CD14-positive monocyte (primary cell): ENCODE data around the gene WDR64. TPM values are rescaled to one million over a fixed set of nuclear protein-coding genes. Genes with fewer than 3 reads are reported as not detected.

Experiments
- DNase-seq, 3 donors: peaks; one replicate each; pipeline ENCODE4 v3.0.0-alpha.2; 2011 to 2022
- H2AFZ ChIP-seq: 2 replicates; pipeline ENCODE4 v1.6.0; 2012; ENCODE audit warnings: mild to moderate bottlenecking, low read depth, low read length, inconsistent platforms; ENCODE audit not compliant: insufficient read depth, poor library complexity, severe bottlenecking
- H3K27ac ChIP-seq, 2 donors: 1 replicate in 1 of 2; 2 replicates in 1 of 2; pipeline ENCODE4 v1.5.1; 2012 to 2013; ENCODE audit warnings: low read length in 2 of 2, control low read depth in 1 of 2, inconsistent platforms in 1 of 2, low read depth in 1 of 2, mild to moderate bottlenecking in 1 of 2
- H3K27me3 ChIP-seq, 2 donors: one replicate each; pipeline versions ENCODE4 v1.6.0 to v1.6.1; 2011 to 2013; ENCODE audit warnings: low read length in 2 of 2; ENCODE audit not compliant: control insufficient read depth in 2 of 2, insufficient read depth in 2 of 2
- H3K36me3 ChIP-seq, 2 donors: replicated peaks in 1 of 2; 1 replicate in 1 of 2; 2 replicates in 1 of 2; pipeline versions ENCODE4 v1.5.1 to v1.6.1; 2012 to 2013; ENCODE audit warnings: low read length in 2 of 2, control low read depth in 1 of 2, inconsistent platforms in 1 of 2, mild to moderate bottlenecking in 1 of 2; ENCODE audit not compliant: insufficient read depth in 2 of 2, control insufficient read depth in 1 of 2
- H3K4me1 ChIP-seq, 2 donors: 1 replicate in 1 of 2; 2 replicates in 1 of 2; pipeline versions ENCODE4 v1.5.1 to v1.6.1; 2012 to 2013; ENCODE audit warnings: low read length in 2 of 2, control low read depth in 1 of 2, inconsistent platforms in 1 of 2, mild to moderate bottlenecking in 1 of 2, moderate library complexity in 1 of 2; ENCODE audit not compliant: insufficient read depth in 2 of 2, control insufficient read depth in 1 of 2
- H3K4me2 ChIP-seq: replicated peaks from 2 replicates; pipeline ENCODE3; 2012; ENCODE audit warnings: low read length, moderate library complexity, mild to moderate bottlenecking; ENCODE audit not compliant: poor library complexity, severe bottlenecking; ENCODE audit errors: extremely low read depth
- H3K4me3 ChIP-seq, 3 experiments: fragments of 200-600 bp in 1 of 3; sonication (generic) in 1 of 3; replicated peaks in 1 of 3; 1 replicate in 2 of 3; 2 replicates in 1 of 3; pipeline ENCODE4 v1.5.1; 2011 to 2013; ENCODE audit warnings: low read length in 3 of 3, mild to moderate bottlenecking in 3 of 3, control low read depth in 2 of 3, low read depth in 2 of 3, inconsistent platforms in 1 of 3, moderate library complexity in 1 of 3
- H3K79me2 ChIP-seq: 2 replicates; pipeline ENCODE4 v1.6.0; 2012; ENCODE audit warnings: mild to moderate bottlenecking, control low read depth, inconsistent platforms, low read length, moderate library complexity; ENCODE audit not compliant: insufficient read depth
- H3K9ac ChIP-seq: 2 replicates; pipeline ENCODE4 v1.6.0; 2017; ENCODE audit warnings: low read length, mild to moderate bottlenecking; ENCODE audit not compliant: insufficient read depth, poor library complexity, severe bottlenecking
- H3K9me3 ChIP-seq, 2 donors: replicated peaks in 1 of 2; 1 replicate in 1 of 2; 2 replicates in 1 of 2; pipeline versions ENCODE4 v1.5.1 to v1.6.1; 2012 to 2013; ENCODE audit warnings: low read length in 2 of 2, control low read depth in 1 of 2; ENCODE audit not compliant: control insufficient read depth in 1 of 2, insufficient read depth in 1 of 2
- H4K20me1 ChIP-seq: 2 replicates; pipeline ENCODE4 v1.6.0; 2012; ENCODE audit warnings: mild to moderate bottlenecking, low read length, control low read depth, moderate library complexity; ENCODE audit not compliant: insufficient read depth
- H3K27ac Mint-ChIP-seq, 7 donors: one replicate each; pipeline ENCODE4 v1.8.0; 2020; ENCODE audit warnings: mild to moderate bottlenecking in 7 of 7, mixed read lengths in 7 of 7, moderate library complexity in 6 of 7, inconsistent platforms in 2 of 7
- H3K27me3 Mint-ChIP-seq, 3 donors: one replicate each; pipeline ENCODE4 v1.8.0; 2021 to 2022; ENCODE audit warnings: low read depth in 3 of 3, mild to moderate bottlenecking in 3 of 3, mixed read lengths in 3 of 3, moderate library complexity in 3 of 3, inconsistent platforms in 1 of 3
- H3K36me3 Mint-ChIP-seq, 2 donors: one replicate each; pipeline ENCODE4 v1.8.0; 2020; ENCODE audit warnings: mixed read lengths in 2 of 2, inconsistent platforms in 1 of 2, mild to moderate bottlenecking in 1 of 2
- H3K4me1 Mint-ChIP-seq: one replicate; pipeline ENCODE4 v1.8.0; 2020; ENCODE audit warnings: mild to moderate bottlenecking, mixed read lengths
- H3K4me3 Mint-ChIP-seq, 2 donors: one replicate each; pipeline ENCODE4 v1.8.0; 2020; ENCODE audit warnings: mild to moderate bottlenecking in 2 of 2, mixed read lengths in 2 of 2, moderate library complexity in 1 of 2
- H3K9me3 Mint-ChIP-seq, 7 donors: one replicate each; pipeline ENCODE4 v1.8.0; 2020 to 2022; ENCODE audit warnings: mixed read lengths in 7 of 7, mild to moderate bottlenecking in 6 of 7, moderate library complexity in 6 of 7, inconsistent platforms in 2 of 7
- WGBS: methylation state at CpG from one replicate; pipeline ENCODE4 v1.1.5; 2013; ENCODE audit warnings: missing lambda C conversion rate; ENCODE audit not compliant: insufficient coverage; 5-methylcytosine and 5-hydroxymethylcytosine counted together
- intact Hi-C, 2 donors: fragments of 100-400 bp; cut with micrococcal nuclease; formaldehyde crosslinking; loops; one replicate each; pipeline versions ENCODE4 v1.15.0 to v1.15.1; 2023
- polyA plus RNA-seq, 3 donors: library from polyadenylated mRNA; depleted of rRNA in 1 of 3; unstranded in 2 of 3; stranded (reverse) in 1 of 3; fragments of 300-500 nt in 2 of 3; fragments of >200 nt in 1 of 3; fragmentation: Illumina TruSeq in 2 of 3; gene quantifications; 1 replicate in 2 of 3; 2 replicates in 1 of 3; pipeline ENCODE4 v1.2.3, GENCODE V29; 2012 to 2021
- TF ChIP-seq, protein P1 (sequence below): fragments of 200-600 bp; IDR thresholded peaks from one replicate; pipeline ENCODE4 v1.8.0; 2022; ENCODE audit warnings: antibody characterized with exemption, mild to moderate bottlenecking

Gene WDR64
- polyA plus RNA-seq, 3 donors, result not detected

DNA sequence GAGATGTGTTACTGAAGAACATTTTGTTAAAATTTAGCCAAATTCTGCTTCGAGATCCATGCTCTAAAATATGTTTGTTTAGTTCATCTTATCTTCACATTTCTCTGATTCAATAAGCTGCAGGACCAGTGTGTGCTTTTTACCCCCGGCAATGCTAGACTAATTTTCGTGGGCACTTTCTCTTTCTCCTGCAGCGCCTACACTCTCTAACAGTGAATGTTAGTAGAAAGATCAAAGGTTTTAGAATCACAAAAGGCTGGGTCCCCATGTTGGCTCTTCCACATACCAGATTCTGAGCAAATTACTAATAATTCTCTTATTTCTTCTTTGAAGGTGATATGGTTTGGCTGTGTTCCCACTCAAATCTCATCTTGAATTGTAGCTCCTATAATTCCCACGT, 20.4 kb upstream of the WDR64 start:
- Histone ChIP-seq H3K27me3 (no peaks in the 10 kb centered on the region), H3K4me3 (no peak overlapping the region), H3K9ac (no peak overlapping the region), H2AFZ (no peak overlapping the region), H3K79me2 (peaks cover 62% of the 10 kb centered on the region), H3K27ac (no peak overlapping the region), H4K20me1 (no peaks in the 10 kb centered on the region), H3K4me2 (no peak overlapping the region), H3K4me1 (peaks cover 12 to 26% of the 10 kb centered on the region in 2 donors), H3K9me3 (no peaks in the 10 kb centered on the region), H3K36me3 (peaks cover 6 to 40% of the 10 kb centered on the region in 2 donors)
- Mint-ChIP-seq H3K9me3 (no peaks in the 10 kb centered on the region), H3K27ac (peak overlapping the region in 2 of 7 donors; percentile 10 to 21), H3K36me3 (peaks cover 25 to 28% of the 10 kb centered on the region in 2 donors), H3K4me1 (peaks cover 16% of the 10 kb centered on the region), H3K4me3 (no peak overlapping the region), H3K27me3 (no peaks in the 10 kb centered on the region)
- WGBS, result 100% methylated on average over 1 of the region's 5 CpGs
- DNase-seq, result no peak
- TF ChIP-seq, protein P1, sequence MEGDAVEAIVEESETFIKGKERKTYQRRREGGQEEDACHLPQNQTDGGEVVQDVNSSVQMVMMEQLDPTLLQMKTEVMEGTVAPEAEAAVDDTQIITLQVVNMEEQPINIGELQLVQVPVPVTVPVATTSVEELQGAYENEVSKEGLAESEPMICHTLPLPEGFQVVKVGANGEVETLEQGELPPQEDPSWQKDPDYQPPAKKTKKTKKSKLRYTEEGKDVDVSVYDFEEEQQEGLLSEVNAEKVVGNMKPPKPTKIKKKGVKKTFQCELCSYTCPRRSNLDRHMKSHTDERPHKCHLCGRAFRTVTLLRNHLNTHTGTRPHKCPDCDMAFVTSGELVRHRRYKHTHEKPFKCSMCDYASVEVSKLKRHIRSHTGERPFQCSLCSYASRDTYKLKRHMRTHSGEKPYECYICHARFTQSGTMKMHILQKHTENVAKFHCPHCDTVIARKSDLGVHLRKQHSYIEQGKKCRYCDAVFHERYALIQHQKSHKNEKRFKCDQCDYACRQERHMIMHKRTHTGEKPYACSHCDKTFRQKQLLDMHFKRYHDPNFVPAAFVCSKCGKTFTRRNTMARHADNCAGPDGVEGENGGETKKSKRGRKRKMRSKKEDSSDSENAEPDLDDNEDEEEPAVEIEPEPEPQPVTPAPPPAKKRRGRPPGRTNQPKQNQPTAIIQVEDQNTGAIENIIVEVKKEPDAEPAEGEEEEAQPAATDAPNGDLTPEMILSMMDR, result no peak
- intact Hi-C loops, result loop anchor here in 1 of 2 donors (10.0 kb wide), 1 partner anchor 213 kb away; the partner anchor contains the start of gene EXO1

- H3K27ac Mint-ChIP-seq, result no peak overlapping the region
- H3K27me3 ChIP-seq, result no peaks in the 10 kb centered on the region
- no peak for DNase-seq
- no peaks in the 10 kb centered on the region for H3K9me3 Mint-ChIP-seq
- no peak overlapping the region for H3K4me3 Mint-ChIP-seq
- H4K20me1 ChIP-seq, result peaks cover 1% of the 10 kb centered on the region
- no peak overlapping the region for H3K4me3 ChIP-seq
- H3K4me2 ChIP-seq, result no peak overlapping the region
- no peak overlapping the region for H2AFZ ChIP-seq
- no peak overlapping the region for H3K9ac ChIP-seq
- WGBS, result no CpG with 5 or more reads among the region's 3 CpGs
- TF ChIP-seq, protein P1, result no peak
- peaks cover 25 to 28% of the 10 kb centered on the region in 2 donors for H3K36me3 Mint-ChIP-seq
- no peaks in the 10 kb centered on the region for H3K27me3 Mint-ChIP-seq
- H3K79me2 ChIP-seq, result peaks cover 76% of the 10 kb centered on the region
- peaks cover 16 to 30% of the 10 kb centered on the region in 2 donors for H3K4me1 ChIP-seq
- no peaks in the 10 kb centered on the region for H3K9me3 ChIP-seq
- H3K36me3 ChIP-seq, result peaks cover 6 to 40% of the 10 kb centered on the region in 2 donors
- intact Hi-C loops, result loop anchor here in 1 of 2 donors (10.0 kb wide), 1 partner anchor 212 kb away; the partner anchor contains the start of gene EXO1
- peaks cover 22% of the 10 kb centered on the region for H3K4me1 Mint-ChIP-seq
- no peak overlapping the region for H3K27ac ChIP-seq
Measured at GRCh38 chr1:241632987-241633386, 19.1 kb upstream of the WDR64 start.
